Esophagus muscularis mucosa (tissue), 3 donors: ENCODE measurements around the gene METTL26.

Source experiments
- POLR2A ChIP-seq: fragments of 450-650 bp; IDR thresholded peaks from one replicate; pipeline ENCODE4 v1.6.1; 2017; ENCODE audit warnings: antibody characterized with exemption, moderate library complexity, mild to moderate bottlenecking, low read depth
- POLR2AphosphoS5 ChIP-seq, 2 donors: sonication (generic); formaldehyde crosslinking; IDR thresholded peaks; one replicate each; pipeline ENCODE4 v1.6.1; 2017; ENCODE audit warnings: antibody characterized with exemption in 2 of 2
- TF ChIP-seq, protein P1 (sequence below), 3 experiments: fragments of 200-600 bp in 2 of 3; fragments of 450-650 bp in 1 of 3; sonication (generic) in 2 of 3; IDR thresholded peaks; one replicate each; pipeline ENCODE4 v1.5.1; 2017 to 2019; ENCODE audit warnings: antibody characterized with exemption in 3 of 3, mild to moderate bottlenecking in 2 of 3, moderate library complexity in 1 of 3

- TF ChIP-seq, protein P1, sequence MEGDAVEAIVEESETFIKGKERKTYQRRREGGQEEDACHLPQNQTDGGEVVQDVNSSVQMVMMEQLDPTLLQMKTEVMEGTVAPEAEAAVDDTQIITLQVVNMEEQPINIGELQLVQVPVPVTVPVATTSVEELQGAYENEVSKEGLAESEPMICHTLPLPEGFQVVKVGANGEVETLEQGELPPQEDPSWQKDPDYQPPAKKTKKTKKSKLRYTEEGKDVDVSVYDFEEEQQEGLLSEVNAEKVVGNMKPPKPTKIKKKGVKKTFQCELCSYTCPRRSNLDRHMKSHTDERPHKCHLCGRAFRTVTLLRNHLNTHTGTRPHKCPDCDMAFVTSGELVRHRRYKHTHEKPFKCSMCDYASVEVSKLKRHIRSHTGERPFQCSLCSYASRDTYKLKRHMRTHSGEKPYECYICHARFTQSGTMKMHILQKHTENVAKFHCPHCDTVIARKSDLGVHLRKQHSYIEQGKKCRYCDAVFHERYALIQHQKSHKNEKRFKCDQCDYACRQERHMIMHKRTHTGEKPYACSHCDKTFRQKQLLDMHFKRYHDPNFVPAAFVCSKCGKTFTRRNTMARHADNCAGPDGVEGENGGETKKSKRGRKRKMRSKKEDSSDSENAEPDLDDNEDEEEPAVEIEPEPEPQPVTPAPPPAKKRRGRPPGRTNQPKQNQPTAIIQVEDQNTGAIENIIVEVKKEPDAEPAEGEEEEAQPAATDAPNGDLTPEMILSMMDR (IDR thresholded peaks at IDR 0.05), result no peak
- TF ChIP-seq POLR2A (no peak), POLR2AphosphoS5 (IDR thresholded peaks at IDR 0.05) (no peak)
Observed at GRCh38 chr16:625977-626765, 9.9 kb downstream of the METTL26 start.
